Measurements from ENCODE around the gene PNMA8B.

DNA sequence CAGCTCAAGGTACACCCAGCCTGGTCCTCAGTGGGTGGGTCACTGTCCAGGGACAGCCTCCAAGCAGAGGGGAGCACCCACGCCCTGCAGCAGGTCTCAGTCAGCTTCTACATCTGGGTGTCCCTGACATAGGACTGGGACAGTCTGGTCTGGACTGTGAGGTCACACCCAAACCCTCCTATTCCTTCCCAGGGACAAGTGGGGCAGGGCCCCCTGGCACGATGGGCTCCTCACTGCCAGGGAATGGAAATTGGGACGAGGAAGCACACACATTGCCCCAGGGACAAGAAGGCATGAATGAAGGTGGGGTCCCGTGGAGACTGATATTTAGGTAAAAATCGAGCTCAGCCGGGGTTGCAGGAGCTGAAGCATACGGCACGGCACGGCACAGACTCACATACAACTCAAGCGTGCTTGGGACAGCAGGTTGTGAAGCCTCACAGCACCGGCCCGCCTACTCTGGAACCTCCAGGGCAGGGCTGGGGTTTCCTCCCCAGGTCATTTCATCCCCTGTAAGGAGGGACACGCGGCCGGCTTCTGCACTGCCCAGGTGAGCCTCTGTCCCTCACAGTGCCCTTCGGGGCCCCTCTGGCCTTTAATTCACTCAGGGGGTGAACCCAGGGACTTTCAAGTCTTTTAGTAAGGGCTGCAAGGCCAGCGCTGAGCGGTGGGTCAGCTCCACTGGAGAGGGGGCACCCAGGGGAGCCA lies 3.5 kb downstream of the PNMA8B start:
- TF ChIP-seq, protein P1, sequence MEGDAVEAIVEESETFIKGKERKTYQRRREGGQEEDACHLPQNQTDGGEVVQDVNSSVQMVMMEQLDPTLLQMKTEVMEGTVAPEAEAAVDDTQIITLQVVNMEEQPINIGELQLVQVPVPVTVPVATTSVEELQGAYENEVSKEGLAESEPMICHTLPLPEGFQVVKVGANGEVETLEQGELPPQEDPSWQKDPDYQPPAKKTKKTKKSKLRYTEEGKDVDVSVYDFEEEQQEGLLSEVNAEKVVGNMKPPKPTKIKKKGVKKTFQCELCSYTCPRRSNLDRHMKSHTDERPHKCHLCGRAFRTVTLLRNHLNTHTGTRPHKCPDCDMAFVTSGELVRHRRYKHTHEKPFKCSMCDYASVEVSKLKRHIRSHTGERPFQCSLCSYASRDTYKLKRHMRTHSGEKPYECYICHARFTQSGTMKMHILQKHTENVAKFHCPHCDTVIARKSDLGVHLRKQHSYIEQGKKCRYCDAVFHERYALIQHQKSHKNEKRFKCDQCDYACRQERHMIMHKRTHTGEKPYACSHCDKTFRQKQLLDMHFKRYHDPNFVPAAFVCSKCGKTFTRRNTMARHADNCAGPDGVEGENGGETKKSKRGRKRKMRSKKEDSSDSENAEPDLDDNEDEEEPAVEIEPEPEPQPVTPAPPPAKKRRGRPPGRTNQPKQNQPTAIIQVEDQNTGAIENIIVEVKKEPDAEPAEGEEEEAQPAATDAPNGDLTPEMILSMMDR (IDR thresholded peaks at IDR 0.05; ENCODE audit: low read depth, low read length, poor library complexity, severe bottlenecking), result no peak
- TF ChIP-seq EZH2phosphoT487 (IDR thresholded peaks at IDR 0.05; ENCODE audit: borderline replicate concordance, low read length), result no peak
